ENCODE data around the gene MGST3.
"Not testable (repeated sequence)": the region's sequence is repeated elsewhere in the genome, so short reads cannot be mapped to it uniquely, and the experiment has no call there.

Gene MGST3

GRCh38 chr1:165630629-165631341 is at the start of gene MGST3:
Gene MGST3 (plus strand): TSS chr1:165631234. CDS start chr1:165649848, 18,614 bp downstream.
- peak; percentile 91 for DNase-seq

DNA sequence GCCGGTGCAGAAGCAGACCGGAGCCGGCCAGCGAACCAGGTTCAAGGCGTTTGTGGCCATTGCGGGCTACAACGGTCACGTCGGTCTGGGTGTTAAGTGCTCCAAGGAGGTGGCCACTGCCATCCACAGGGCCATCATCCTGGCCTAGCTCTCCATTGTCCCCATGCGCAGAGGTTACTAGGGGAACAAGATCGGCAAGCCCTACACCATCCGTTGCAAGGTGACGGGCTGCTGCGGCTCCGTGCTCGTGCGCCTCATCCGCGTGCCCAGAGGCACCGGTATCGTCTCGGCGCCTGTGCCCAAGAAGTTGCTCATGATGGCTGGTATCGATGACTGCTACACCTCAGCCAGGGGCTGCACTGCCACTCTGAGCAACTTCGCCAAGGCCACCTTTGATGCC is 49.1 kb upstream of the MGST3 start:
- DNase-seq = no peak

- DNase-seq = no peak
Observed at GRCh38 chr1:165586398-165586797, 44.6 kb upstream of the MGST3 start.

DNA sequence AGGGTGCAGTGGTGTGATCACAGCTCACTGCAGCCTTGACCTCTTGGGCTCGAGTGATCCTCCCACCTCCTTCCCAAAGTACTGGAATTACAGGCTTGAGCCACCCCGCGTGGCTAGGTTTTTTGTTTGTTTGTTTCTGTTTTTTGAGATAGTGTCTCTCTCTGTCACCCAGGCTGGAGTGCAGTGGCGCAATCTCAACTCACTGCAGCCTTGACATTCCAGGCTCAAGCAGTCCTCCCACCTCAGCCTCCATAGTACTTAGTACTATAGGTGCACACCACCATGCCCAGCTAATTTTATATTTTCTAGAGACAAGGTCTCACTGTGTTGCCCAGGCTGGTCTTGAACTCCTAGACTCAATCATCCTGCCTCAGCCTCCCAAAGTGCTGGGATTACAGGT is 39.6 kb upstream of the MGST3 start:
- not testable (repeated sequence) for DNase-seq

- peak; percentile 68 for DNase-seq
Observed at GRCh38 chr1:165592945-165593823, 37.9 kb upstream of the MGST3 start.

DNA sequence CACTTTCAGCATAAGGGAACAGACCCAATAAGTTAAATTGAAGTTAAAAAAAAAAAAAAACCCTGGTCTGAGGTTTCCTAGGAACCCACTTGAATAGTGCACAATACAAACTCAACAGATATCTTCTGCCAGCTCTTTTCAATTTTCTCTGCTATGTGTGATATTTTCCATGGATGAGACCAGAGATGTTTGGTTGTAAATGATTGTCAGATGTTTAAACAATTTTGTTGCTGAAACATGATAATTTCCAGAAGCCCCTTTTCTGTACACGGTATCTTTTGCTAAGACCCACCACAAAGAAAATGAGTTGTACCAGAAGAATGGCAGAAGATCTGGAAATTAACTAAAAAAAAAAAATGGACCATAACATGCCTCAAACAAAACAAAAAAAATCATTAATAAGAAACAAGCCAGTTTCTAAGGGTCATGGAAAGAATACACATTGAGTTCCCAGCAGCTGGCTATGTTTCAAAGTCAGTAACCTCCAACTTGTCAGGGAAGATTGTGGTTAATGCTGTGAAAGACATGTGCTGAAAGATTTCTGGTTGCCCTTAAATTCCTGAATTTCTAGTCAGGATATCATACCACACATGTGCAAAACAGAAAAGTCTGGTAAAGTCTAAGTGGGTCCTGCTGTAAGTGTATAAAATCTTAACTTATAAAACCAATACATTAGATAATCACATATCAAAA is 35.6 kb upstream of the MGST3 start:
- no peak for DNase-seq

GRCh38 chr1:165597883-165598675 is 33.0 kb upstream of the MGST3 start:
- DNase-seq = peak; percentile 92

DNA sequence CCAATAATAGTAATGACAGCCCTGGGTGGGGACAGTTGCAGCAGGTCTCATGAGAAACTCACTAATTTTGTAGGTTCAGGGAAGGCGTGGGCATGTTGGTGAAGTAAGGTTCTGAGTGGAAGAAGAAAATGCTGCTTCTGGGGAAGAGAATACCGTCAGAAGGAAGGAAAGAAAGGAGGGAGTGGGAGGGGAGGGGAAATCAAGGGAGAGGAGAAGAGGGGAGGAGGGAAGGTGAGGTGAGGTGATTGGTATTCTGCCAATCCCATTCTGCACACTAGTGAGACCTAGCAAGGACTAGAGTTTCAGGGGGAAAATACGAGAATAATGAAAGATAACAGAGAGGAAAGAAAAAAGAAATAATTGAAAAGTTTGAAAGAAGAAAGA is 32.4 kb upstream of the MGST3 start:
- no peak for DNase-seq

GRCh38 chr1:165600793-165601192 is 30.2 kb upstream of the MGST3 start:
- DNase-seq = no peak

DNA sequence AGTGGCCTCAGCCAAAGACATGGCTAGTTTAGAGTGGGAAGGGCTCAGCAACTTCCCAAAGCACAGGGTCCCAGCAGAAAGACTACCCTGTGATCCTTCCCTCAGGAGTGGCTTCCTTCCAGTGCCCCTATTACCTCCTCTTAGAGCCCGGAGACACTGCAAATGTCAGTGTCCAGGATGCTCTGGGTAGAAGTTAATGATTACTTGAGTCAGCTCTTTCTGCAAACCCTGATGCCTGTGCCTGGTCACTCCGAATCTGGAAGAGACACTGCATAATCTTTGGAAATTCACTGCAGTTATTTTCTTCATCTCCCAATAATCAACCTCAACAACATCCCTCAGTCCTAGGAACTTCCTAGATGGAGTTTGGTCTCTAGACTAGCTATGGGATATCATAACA is 27.2 kb upstream of the MGST3 start:
- DNase-seq = no peak

DNA sequence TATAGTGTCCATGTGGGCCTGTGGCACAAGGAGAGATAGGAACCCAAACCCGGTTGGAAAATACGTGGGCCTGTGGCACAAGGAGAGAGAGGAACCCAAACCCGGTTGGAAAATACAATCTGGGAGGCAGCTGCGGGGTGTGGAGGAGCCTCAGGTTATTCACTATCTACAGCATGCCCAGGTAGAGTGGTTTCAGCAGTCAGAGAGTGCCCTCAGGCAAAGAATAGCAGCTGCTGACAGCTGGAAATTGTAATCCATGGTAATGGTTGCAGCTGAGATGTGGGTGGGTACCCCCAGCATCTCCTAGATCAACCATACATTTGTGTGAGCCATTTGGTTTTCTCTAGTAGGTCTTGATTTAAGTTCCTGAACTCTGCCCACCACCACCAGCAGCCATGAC is 25.8 kb upstream of the MGST3 start:
- DNase-seq = no peak

- not testable (repeated sequence) for DNase-seq
Observed at GRCh38 chr1:165606676-165607075, 24.4 kb upstream of the MGST3 start.

GRCh38 chr1:165610866-165611265 is 20.2 kb upstream of the MGST3 start:
- DNase-seq = no peak

DNA sequence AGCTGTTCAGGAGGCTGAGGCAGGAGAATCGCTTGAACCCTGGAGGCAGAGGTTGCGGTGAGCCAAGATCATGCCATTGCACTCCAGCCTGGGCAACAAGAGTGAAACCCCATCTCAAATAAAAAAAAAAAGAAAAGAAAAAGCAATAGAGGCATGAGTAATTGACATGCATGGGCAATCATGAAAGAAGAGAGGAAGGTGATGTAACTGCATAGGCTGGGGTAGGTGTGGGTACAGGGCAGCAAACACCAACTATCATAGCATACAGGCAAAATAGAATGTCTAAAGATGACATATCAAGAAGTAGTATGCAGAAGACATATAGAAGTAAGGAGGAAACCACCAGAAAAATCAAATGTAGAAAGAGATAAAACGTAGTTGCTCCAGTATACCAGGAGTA is 19.0 kb upstream of the MGST3 start:
- DNase-seq = no peak

DNA sequence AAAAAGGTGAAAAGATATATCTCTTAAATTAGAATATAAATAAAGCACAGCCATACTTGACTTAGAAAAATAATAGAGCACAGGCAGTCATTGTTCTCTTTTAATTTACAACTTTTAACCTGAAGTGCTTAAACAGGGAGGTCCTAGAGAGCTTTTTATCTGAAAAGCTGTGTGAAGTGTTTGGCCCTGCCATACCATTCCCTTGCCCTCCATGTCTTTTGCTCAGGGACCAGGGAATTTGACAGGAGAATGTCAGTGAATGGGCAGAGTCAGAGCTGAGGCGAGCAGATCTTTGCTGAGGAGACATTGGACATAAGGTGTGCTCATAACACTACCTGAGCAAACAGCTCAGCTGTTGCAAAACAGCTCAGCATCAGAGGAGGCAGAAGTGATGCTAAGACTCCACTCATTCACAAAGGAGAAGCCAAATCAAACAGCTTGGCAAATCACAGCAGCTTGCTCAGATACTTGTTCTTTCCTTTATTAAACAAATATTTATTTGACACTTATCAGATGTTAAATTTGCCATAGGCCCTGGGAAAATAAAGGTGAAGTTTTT is 14.9 kb upstream of the MGST3 start:
- no peak for DNase-seq

- no peak for DNase-seq
Observed at GRCh38 chr1:165616987-165617546, 14.0 kb upstream of the MGST3 start.

DNA sequence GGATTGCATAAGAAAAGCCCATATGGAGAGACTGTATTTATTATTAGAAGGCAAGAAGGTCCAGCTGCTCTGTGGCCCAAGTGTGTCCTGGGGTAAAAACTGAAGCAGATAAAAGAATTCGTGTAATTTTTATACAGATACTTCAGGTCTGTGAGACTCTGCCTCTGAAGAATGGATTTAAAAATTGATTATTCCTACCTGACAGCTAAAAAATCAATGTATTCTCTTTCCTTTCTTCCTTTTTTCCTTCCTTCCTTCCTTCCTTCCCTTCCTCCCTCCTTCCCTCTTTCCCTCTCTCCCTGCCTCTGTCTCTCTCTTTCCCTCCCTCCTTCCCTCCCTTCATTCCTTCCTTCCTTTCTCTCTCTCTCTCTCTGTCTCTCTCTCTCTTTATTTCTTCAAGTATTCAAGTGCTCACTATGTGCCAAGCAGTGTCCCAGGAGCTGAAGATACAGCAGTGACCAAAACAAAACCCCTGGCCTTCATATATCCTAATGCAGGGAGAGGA is 11.3 kb upstream of the MGST3 start:
- DNase-seq = no peak

DNA sequence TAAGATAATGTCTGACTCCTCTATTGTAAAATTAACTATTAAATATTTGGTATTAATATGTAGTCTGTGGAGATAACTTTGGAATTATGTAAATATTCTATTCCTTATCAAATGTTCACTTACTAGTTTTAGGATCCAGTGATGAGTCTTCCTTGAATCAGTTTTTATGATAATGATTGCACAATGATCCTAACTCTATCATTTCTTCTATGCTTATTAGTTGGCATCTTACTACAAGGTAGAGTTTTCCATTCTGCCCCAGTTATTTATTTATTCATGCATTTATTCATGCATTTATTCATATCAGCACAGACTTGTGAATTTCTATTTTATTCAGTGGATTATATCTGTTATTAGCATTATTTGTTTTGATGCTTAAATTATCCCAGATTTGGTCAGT is 7.4 kb upstream of the MGST3 start:
- no peak for DNase-seq

GRCh38 chr1:165624441-165624840 is 6.6 kb upstream of the MGST3 start:
- no peak for DNase-seq

DNA sequence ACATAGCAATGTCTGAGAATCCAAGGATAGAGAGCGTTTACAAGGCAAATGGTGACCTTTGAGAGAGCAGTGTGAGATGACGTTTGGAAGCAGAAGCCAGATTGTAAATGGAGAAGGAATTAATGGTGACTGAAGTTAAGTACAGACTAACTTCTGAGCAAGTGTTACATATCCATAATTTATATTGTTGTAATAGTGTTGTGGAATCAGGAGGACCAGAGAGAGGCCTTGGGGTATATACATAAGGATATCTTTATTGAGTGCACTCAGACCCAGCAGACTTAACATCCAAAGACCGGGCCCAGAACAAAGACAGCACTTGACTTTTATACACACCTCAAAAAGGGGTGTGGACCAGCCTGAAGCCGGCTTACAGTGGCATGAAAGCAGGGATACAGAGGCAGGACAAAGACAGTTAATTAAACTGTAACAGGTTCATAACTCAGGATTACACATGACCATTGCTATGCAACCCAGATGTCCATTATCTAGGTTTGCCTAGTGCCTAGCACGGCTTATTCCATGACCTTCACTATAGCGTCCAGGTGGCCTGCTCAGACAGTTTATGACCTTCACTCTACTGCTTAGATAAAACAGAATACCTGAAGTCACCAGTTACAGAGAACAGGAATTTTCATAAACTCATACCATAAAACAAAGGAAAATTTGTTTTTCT is 2.7 kb upstream of the MGST3 start:
- DNase-seq = no peak

GRCh38 chr1:165629151-165629550 is 1.9 kb upstream of the MGST3 start:
- no peak for DNase-seq

Data from NCI-H748 treated with DMSO at 0.1 percent for 48 hours (cell line).